Hepatocyte (in vitro differentiated cells): ENCODE measurements around the gene SLC44A3. TPM values are rescaled to one million over a fixed set of nuclear protein-coding genes. Genes with fewer than 3 reads are reported as not detected.

Source experiments
- DNase-seq: peaks from one replicate; pipeline ENCODE4 v3.0.0-alpha.2; 2016; ENCODE audit warnings: low spot score
- H2AFZ ChIP-seq: fragments of 200-600 bp; sonication (generic); 2 replicates; pipeline ENCODE4 v1.6.0; 2016; ENCODE audit warnings: antibody characterized with exemption, mild to moderate bottlenecking
- H3K27ac ChIP-seq: fragments of 200-600 bp; sonication (generic); 2 replicates; pipeline ENCODE4 v1.5.1; 2016; ENCODE audit warnings: mild to moderate bottlenecking
- H3K27me3 ChIP-seq: fragments of 200-600 bp; sonication (generic); 2 replicates; pipeline ENCODE4 v1.6.1; 2016
- H3K36me3 ChIP-seq: fragments of 200-600 bp; sonication (generic); replicated peaks from 2 replicates; pipeline ENCODE4 v1.5.1; 2016; ENCODE audit warnings: low read depth; ENCODE audit not compliant: insufficient read depth
- H3K4me1 ChIP-seq: fragments of 200-600 bp; sonication (generic); 2 replicates; pipeline ENCODE4 v1.5.1; 2016; ENCODE audit warnings: mild to moderate bottlenecking, moderate library complexity; ENCODE audit not compliant: insufficient read depth
- H3K4me2 ChIP-seq: fragments of 200-600 bp; sonication (generic); 2 replicates; pipeline ENCODE4 v1.6.0; 2016
- H3K4me3 ChIP-seq: fragments of 200-600 bp; sonication (generic); 2 replicates; pipeline ENCODE4 v1.5.1; 2016; ENCODE audit warnings: mild to moderate bottlenecking
- H3K79me2 ChIP-seq: fragments of 200-600 bp; sonication (generic); 2 replicates; pipeline ENCODE4 v1.6.0; 2017; ENCODE audit warnings: mild to moderate bottlenecking
- H3K9me2 ChIP-seq: fragments of 200-600 bp; sonication (generic); replicated peaks from 2 replicates; pipeline ENCODE4 v1.6.0; 2017; ENCODE audit warnings: mild to moderate bottlenecking; ENCODE audit not compliant: insufficient read depth
- H3K9me3 ChIP-seq: fragments of 200-600 bp; sonication (generic); 2 replicates; pipeline ENCODE4 v1.5.1; 2016; ENCODE audit warnings: low read depth, mild to moderate bottlenecking
- H4K20me1 ChIP-seq: fragments of 200-600 bp; sonication (generic); 2 replicates; pipeline ENCODE4 v1.6.0; 2016; ENCODE audit warnings: mild to moderate bottlenecking; ENCODE audit not compliant: insufficient read depth, poor library complexity, severe bottlenecking
- EZH2 ChIP-seq: fragments of 200-600 bp; sonication (generic); IDR thresholded peaks from 2 replicates; pipeline ENCODE4 v1.6.1; 2016; ENCODE audit warnings: antibody characterized with exemption, mild to moderate bottlenecking, borderline replicate concordance
- EZH2phosphoT487 ChIP-seq: fragments of 200-600 bp; sonication (generic); IDR thresholded peaks from one replicate; pipeline ENCODE4 v1.6.1; 2018; ENCODE audit warnings: antibody characterized with exemption, mild to moderate bottlenecking, low read depth, moderate library complexity; ENCODE audit not compliant: unreplicated experiment, severe bottlenecking
- WGBS: methylation state at CpG from one replicate; pipeline ENCODE4 v1.1.6; 2016; ENCODE audit warnings: low lambda C conversion rate; ENCODE audit errors: missing lambda C conversion rate; 5-methylcytosine and 5-hydroxymethylcytosine counted together
- polyA plus RNA-seq: library from polyadenylated mRNA; unstranded; fragments of >200 nt; fragmentation: Nextera tagmentation; extraction: Ambion mirVana; gene quantifications from 2 replicates; pipeline ENCODE4 v1.2.1, GENCODE V29; 2016
- total RNA-seq: library from RNA; depleted of rRNA; stranded (reverse); fragments of >200 nt; gene quantifications from 2 replicates; pipeline ENCODE4 v1.2.3, GENCODE V29; 2014
- TF ChIP-seq, protein P1 (sequence below): fragments of 200-600 bp; sonication (generic); IDR thresholded peaks from 2 replicates; pipeline ENCODE4 v1.5.1; 2016; ENCODE audit warnings: antibody characterized with exemption, mild to moderate bottlenecking; ENCODE audit not compliant: poor library complexity

SLC44A3 gene
- total and polyA plus RNA-seq, 2 experiments from 2014 or later, result 51.5 to 55.3 TPM

DNA sequence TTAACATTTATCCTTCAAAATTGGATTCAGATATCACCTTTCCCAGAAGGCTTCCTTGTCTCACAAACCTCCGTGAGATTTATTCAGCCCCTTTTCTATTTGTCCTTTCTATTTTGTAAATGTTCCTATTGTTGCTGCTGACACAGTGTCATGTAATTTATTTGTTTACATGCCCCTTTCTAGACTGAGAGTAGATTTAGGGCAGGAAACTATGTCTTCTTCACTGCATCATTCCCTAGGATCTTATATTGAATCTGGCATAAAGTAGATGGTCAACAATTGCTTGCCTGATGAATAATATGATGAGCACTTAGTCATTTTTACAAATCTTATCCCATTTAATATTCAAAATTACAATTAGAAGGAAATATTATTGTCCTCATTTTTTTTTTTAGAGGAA is 114.9 kb downstream of the SLC44A3 start:
- no peaks in the 10 kb centered on the region for H3K27me3 ChIP-seq
- WGBS, result 91% methylated on average over 1 of the region's 1 CpG

DNA sequence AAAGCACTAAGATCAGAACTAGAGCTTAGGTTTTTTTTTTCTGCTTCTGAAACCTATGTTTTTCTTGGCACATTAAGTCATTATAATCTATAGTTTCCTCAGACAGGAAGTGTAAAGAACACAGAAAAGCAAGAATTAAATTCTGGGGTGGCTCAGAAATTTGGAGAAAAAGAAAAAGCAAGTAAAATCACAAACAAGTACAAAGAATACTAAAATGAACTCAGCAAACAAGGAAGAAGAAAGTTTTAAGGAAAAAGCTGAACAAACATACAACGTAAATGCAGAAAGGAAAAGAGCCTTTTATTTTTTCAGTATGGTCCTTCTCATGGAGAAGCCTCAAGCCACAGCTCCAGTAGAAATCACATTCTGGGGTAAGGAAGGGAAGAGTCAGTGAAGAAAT is 115.3 kb downstream of the SLC44A3 start:
- no peaks in the 10 kb centered on the region for H4K20me1 ChIP-seq
- H3K4me1 ChIP-seq, result peaks cover 7% of the 10 kb centered on the region
- H3K27ac ChIP-seq, result peak overlapping the region; percentile 19
- no peaks in the 10 kb centered on the region for H3K36me3 ChIP-seq
- H3K9me3 ChIP-seq, result no peaks in the 10 kb centered on the region
- DNase-seq, result no peak
- no peaks in the 10 kb centered on the region for H3K9me2 ChIP-seq
- no peak overlapping the region for H3K4me2 ChIP-seq
- peaks cover 12% of the 10 kb centered on the region for H3K79me2 ChIP-seq
- H3K27me3 ChIP-seq, result no peaks in the 10 kb centered on the region
- H2AFZ ChIP-seq, result no peak overlapping the region
- WGBS, result 81% methylated on average over 1 of the region's 1 CpG
- TF ChIP-seq EZH2phosphoT487, result no peak
- TF ChIP-seq EZH2, result no peak
- TF ChIP-seq, protein P1, sequence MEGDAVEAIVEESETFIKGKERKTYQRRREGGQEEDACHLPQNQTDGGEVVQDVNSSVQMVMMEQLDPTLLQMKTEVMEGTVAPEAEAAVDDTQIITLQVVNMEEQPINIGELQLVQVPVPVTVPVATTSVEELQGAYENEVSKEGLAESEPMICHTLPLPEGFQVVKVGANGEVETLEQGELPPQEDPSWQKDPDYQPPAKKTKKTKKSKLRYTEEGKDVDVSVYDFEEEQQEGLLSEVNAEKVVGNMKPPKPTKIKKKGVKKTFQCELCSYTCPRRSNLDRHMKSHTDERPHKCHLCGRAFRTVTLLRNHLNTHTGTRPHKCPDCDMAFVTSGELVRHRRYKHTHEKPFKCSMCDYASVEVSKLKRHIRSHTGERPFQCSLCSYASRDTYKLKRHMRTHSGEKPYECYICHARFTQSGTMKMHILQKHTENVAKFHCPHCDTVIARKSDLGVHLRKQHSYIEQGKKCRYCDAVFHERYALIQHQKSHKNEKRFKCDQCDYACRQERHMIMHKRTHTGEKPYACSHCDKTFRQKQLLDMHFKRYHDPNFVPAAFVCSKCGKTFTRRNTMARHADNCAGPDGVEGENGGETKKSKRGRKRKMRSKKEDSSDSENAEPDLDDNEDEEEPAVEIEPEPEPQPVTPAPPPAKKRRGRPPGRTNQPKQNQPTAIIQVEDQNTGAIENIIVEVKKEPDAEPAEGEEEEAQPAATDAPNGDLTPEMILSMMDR, result no peak
- H3K4me3 ChIP-seq, result no peak overlapping the region

More for the DNA sequence above, 114.9 kb downstream of the SLC44A3 start:
- TF ChIP-seq EZH2 (no peak), EZH2phosphoT487 (no peak)
- TF ChIP-seq, protein P1, result no peak
- no peak overlapping the region for H3K4me3 ChIP-seq
- H4K20me1 ChIP-seq, result no peaks in the 10 kb centered on the region
- H3K79me2 ChIP-seq, result peaks cover 17% of the 10 kb centered on the region
- peaks cover 8% of the 10 kb centered on the region for H3K4me1 ChIP-seq
- no peaks in the 10 kb centered on the region for H3K9me3 ChIP-seq
- no peak overlapping the region for H2AFZ ChIP-seq
- no peak overlapping the region for H3K4me2 ChIP-seq
- H3K27ac ChIP-seq, result no peak overlapping the region
- H3K36me3 ChIP-seq, result no peaks in the 10 kb centered on the region
- DNase-seq, result no peak
- H3K9me2 ChIP-seq, result no peaks in the 10 kb centered on the region

DNA sequence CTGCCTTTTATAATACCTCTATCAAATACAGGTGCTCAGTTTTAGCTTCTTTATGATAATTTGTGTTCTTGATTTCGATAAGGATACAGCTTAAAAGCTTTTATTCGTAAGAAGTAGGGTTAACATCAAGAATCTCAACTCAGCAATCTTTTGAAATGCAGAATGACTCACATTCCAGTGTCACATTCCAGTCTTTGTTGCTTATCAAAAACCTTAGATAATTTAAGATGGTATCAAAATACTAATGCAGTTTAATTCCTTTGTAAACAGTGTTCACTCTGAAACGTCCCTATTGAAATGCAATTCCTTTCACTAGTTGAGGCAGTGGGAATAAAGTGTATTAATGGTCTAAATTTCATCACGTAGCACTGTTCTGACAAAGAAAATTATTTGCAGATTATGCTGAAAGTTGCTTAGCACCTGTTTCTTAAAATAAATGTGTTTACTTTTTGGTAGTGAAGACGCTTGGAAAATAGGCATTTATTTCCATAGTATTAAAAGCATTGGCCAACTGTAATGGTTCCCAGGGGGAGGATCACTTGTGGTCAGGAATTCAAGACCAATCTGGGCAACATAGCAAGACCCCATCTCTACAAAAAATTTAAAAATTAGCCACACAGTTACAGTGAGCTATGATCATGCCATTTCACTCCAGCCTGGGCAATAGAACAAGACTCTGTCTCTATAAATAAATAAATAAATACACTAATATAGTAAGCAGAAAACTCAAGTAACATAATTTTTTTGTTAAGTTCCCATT is 116.9 kb downstream of the SLC44A3 start:
- Histone ChIP-seq H3K36me3 (no peaks in the 10 kb centered on the region), H3K9me2 (no peaks in the 10 kb centered on the region), H3K4me3 (no peak overlapping the region), H3K4me2 (peak overlapping the region; percentile 40), H3K4me1 (peaks cover 7% of the 10 kb centered on the region), H4K20me1 (no peaks in the 10 kb centered on the region), H3K27me3 (no peaks in the 10 kb centered on the region), H3K27ac (peak overlapping the region; percentile 19), H2AFZ (no peak overlapping the region), H3K9me3 (no peaks in the 10 kb centered on the region), H3K79me2 (no peaks in the 10 kb centered on the region)
- 34% methylated on average over 5 of the region's 5 CpGs for WGBS
- TF ChIP-seq EZH2 (no peak), EZH2phosphoT487 (peak; percentile 90)
- no peak for DNase-seq

DNA sequence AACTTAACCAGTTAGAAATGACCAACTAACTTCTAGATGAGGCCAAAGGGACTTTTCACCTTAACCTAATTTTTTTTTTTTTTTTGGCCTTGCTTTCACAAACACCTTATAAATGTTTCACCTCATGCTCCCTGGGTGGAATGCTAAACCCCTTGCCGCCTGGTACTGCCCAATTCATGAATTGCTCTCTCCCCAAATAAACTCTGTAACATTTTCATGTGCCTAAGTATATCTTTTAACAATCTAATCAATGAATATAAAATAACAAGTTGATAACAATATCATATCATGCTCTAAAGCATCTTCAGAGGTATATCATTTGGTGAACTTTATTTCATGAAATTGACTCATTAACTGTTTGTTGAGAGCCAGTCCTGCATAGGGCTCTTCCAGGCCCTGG is 117.7 kb downstream of the SLC44A3 start:
- DNase-seq, result no peak
- Histone ChIP-seq H4K20me1 (no peaks in the 10 kb centered on the region), H3K4me1 (peaks cover 7% of the 10 kb centered on the region), H3K4me3 (no peak overlapping the region), H2AFZ (no peak overlapping the region), H3K79me2 (no peaks in the 10 kb centered on the region), H3K9me3 (no peaks in the 10 kb centered on the region), H3K36me3 (no peaks in the 10 kb centered on the region), H3K27ac (no peak overlapping the region), H3K4me2 (no peak overlapping the region), H3K9me2 (no peaks in the 10 kb centered on the region), H3K27me3 (no peaks in the 10 kb centered on the region)
- WGBS, result 100% methylated on average over 1 of the region's 1 CpG
- TF ChIP-seq, protein P1, result no peak
- TF ChIP-seq EZH2 (no peak), EZH2phosphoT487 (no peak)
